ENCODE measurements around the gene OXSR1.
"Not testable (repeated sequence)": the region's sequence is repeated elsewhere in the genome, so short reads cannot be mapped to it uniquely, and the experiment has no call there.

OXSR1 gene

DNA sequence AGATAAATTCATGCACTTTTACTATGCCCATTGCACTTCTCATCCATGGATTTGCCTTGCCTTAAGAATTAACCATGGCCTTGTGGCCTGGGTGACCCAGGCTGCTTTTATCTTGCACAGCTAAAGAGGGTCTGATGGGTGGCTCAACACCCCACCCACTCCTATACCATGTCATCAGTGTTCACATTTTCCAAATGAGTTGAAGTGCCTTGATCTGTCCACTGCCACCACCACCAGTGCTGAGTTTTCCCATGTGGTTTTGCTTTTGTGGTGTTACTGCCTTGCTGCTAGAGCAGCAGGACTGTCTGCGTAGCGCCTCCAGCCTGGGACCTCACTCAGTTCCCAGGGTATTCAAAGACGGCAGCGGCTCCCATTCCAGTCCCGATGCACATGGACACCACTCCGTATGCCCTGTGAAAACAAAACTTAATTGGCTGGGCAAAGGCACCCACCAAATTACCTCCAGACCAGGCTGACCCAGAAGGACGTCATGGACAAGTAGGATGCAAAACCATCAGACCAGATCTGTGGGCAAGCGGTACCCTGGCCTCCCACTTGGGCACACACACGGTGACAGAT, 42.5 kb upstream of the OXSR1 start:
- no peak for FAIRE-seq
- no peak for DNase-seq (ENCODE audit: insufficient read length, low spot score)
- no peak for TF ChIP-seq POLR2A (IDR thresholded peaks at IDR 0.05; ENCODE audit: low read depth, low read length)

DNA sequence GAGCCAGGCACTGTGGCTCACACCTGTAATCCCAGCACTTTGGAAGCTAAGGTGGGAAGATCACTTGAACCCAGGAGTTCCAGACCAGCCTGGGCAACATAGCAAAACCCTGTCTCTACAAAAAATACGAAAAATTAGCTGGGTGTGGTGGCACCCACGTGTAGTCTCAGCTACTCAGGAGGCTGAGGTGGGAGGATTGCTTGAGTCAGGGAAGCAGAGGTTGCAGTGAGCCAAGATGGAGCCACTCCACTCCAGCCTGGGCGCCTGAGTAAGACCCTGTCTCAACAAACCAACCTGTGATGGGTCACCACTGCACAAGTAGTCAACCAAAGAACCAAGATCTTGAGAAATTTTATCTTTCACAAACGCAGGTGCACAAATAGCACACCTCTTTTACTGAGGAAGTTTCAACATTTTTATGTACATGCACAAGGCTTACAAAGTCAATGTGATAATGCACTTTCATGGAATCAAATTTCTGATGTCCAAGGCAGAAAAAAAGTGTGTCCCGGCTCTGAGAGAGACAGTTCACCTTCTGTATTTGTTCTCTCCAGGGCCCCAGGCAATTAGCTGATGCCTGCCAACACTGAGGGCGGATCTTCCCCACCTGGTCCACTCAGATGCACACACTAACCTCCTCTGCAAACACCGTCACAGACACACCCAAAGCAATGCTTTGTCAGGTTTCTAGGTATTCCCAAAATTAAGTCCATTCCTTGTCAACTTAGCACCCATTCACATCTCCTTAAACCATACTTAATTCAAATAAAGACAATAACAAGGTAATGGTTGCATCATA, 40.8 kb upstream of the OXSR1 start:
- TF ChIP-seq POLR2A (IDR thresholded peaks at IDR 0.05; ENCODE audit: low read depth, low read length): no peak
- no peak for DNase-seq (ENCODE audit: insufficient read length, low spot score)
- no peak for FAIRE-seq

DNA sequence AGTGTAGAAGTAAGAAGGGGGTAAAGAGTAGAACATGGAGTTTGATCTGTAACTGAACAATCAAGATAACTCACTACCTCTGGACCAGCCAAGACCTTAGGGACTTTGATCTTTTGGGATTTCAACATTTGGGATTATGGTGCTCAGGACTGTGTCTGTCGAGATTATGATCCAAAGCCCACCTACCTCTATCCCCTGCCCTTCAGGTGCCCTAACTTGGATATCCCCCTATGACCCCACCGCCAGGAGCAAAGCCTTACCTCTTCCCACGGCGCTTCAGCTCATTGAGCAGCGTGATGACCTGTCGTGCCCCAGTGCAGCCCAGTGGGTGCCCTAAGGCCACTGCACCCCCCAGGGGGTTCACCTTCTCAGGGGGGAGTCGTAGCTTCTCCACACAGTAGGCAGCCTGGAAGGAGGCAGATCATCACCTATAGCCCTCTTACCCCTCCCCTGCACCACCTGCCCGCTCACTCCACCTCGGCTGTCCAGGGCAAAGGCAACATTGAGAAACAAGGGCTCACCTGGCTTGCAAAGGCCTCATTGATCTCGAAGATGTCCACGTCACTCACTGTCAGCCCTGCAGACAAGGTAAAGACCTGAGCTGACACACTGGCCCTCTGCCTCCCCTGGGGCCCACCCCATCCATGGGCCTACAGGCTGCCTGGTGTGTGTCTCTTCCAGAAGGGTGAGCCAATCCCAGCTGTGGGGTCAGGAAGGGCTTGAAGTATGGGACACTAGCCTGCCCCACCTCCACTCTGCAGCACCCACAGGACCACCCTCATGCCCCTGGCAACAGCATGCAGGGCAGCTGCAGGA, 39.8 kb upstream of the OXSR1 start:
- TF ChIP-seq POLR2A (IDR thresholded peaks at IDR 0.05; ENCODE audit: low read depth, low read length): no peak
- no peak for FAIRE-seq
- DNase-seq (ENCODE audit: insufficient read length, low spot score): no peak

DNA sequence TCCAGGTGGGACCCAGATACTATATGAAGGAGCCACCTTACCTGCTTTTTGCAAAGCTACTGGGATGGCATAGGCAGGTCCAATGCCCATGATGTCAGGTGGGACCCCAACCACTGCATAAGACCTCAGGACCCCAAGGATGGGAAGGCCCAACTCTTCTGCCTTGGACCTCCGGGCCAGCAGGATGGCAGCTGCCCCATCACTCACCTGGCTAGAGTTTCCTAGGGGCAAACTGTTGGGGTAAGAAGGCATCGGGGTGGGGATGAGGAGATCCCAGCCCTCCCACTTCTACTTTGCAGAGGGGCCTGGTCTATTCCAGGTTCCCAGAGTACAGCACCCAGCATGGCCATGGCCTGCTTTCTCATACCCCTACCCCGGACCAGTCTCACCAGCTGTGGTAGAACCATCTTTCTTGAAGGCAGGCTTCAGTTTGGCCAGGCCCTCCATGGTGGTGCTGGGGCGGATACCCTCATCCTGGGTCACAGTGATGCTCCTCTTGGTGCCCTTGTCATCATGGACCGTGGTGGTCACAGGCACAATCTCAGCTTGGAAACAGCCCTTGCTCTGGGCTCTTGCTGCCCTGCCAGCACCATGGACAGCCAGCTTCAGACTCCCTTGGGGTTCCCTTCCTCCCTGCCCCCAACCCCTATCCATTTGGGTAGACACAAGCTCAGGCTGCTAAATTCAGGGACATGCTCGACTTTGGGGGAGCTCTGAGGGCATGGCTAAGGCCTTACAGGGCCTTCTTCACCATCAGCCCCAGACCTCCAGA, 39.0 kb upstream of the OXSR1 start:
- no peak for TF ChIP-seq POLR2A (IDR thresholded peaks at IDR 0.05; ENCODE audit: low read depth, low read length)
- FAIRE-seq (no peak), DNase-seq (ENCODE audit: insufficient read length, low spot score) (no peak)

DNA sequence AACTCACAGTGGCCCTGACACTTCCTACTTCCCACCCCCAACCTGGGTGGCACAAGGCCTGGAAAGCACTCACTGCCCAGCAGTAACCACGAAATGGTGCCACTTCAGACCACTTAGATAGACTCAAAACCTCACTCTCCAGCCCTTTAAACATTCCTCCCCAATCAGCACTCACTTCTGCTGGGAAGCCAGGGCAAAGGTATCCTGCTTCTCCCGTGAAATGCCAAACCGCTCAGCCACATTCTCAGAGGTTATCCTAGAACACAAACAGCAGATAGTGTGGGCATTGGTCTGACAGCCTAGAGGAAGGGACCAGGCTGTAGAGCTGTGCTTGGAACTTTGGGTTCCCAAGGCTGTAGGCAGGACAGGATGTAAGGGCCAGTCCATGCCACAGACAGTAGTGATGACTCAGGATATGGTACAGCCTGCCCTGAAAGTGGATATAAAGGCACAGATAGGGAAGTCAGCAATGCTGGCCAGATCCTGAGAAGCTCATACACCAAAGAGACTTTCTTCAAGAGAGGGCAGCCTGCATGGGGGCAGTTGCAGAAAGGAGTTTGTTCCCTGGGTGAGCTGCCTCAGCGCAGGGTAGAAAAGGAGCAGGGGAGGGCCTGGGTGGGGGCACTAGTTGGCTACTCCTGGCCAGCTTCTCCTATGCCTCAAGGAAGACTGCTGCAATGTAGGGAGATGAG, 37.6 kb upstream of the OXSR1 start:
- no peak for FAIRE-seq
- no peak for DNase-seq (ENCODE audit: insufficient read length, low spot score)
- no peak for TF ChIP-seq POLR2A (IDR thresholded peaks at IDR 0.05; ENCODE audit: low read depth, low read length)

DNA sequence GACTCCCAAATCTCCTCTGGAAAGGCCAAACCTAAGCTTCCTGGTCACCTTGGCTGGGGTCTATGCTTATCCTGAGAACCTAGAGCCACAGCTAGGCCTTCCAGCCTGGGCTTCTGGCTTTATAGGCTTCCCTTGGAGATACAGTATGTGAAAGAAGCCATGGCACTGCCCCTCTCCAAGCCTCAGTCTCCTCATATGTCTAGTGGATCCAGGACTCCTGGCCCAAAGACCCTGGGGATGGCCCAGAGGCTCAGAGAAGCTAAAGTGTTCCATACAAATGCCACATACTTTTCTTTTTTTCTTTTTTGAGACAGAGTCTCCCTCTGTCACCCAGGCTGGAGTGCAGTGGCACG, 37.1 kb upstream of the OXSR1 start:
- no peak for TF ChIP-seq POLR2A (IDR thresholded peaks at IDR 0.05; ENCODE audit: low read depth, low read length)

DNA sequence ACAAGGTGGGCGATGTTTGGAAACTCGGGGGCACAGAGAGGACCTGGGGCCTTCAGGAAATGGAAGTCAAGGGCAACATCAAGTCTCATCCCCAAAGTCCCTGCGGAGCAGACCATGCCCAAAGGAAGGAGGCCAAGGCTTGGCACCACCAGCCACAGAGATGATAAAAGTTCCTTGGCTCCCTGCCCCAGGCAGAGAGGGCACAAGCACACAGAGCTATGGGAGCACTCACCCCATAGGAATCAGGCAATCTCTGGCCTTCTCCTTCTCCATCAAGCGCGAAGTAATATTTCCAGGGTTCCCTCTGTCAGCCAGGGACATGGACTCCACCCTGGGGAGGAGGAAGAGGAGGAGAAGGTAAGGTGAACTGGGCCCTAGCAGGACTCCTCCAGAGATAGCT, 36.3 kb upstream of the OXSR1 start:
- FAIRE-seq: no peak
- TF ChIP-seq POLR2A (IDR thresholded peaks at IDR 0.05; ENCODE audit: low read depth, low read length): no peak
- DNase-seq (ENCODE audit: insufficient read length, low spot score): no peak

More for the DNA sequence above, 37.1 kb upstream of the OXSR1 start:
- FAIRE-seq (no peak), DNase-seq (ENCODE audit: insufficient read length, low spot score) (no peak)

DNA sequence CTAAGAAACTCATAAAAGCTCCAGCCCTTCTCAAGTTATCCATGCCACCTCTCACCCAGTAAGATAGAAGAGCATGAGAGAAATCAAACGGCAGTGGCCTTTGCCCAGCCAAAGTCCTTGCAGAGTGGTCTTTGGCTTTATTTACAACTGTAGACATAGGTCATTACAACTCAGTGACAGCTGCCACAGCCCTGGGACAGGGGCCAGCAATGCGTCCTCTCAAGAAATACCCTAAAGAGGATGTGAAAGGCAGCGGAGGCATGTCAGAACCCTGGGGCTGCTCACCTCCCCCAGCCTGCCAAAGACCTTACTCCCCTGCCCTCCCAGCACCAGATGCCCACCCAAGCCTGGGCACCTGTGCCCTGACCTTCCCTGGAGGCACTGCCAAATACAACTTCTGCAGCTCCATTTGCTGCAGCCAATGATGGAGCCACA, 34.7 kb upstream of the OXSR1 start:
- DNase-seq (ENCODE audit: insufficient read length, low spot score) (no peak), FAIRE-seq (no peak)
- no peak for TF ChIP-seq POLR2A (IDR thresholded peaks at IDR 0.05; ENCODE audit: low read depth, low read length)

DNA sequence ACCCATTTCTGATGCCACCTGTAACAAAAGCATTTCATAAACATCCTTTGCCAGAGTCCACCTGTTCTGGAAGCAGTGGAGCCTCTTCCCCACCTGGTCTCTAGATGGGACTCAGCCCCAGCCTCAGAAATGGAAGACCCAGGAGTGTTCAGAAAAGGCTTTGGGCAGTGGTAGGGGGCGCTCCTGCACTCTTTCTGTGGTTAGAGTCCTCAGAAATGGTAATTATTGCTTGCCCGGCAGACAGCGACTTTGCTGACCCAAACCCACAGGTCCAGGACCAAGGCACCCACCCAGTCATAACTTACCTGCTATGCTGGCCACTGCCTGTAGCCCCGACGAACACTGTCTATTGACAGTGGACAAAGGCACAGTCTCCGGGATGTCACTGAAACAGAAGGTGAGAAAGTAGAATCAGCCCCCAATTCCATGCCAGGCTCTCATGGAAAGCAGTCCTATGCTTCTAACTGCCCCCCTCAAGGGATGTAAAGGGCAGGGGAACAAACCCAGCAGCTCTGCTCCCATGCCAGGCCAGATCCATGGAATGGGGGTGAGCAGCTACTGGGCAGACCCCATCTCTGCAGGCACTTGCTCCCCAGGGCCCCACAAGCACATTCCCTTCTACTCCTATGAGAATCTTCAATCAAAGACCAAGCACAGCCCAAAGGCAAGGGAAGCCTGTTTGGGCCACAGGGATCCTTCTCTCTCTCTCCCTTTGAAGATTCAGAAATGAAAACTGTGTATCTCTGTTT, 33.5 kb upstream of the OXSR1 start:
- DNase-seq (ENCODE audit: insufficient read length, low spot score) (no peak), FAIRE-seq (no peak)
- TF ChIP-seq POLR2A (IDR thresholded peaks at IDR 0.05; ENCODE audit: low read depth, low read length): no peak

DNA sequence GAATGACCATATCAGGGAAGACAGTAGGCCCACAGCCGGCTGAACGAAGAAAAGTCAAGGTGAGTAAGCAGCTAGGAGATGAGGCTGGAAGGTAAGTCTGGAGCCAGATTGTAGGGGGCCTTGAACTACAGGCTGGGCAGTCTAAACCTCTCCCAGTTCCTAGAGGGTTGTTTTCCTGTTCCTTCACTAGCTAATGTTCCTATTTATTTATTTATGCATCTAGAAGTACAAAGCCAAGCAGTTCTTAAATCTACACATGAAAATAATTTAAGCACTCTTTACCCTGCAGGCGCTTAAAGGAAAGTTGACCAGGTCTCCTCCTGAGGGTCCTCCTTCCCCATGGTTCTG, 32.2 kb upstream of the OXSR1 start:
- DNase-seq (ENCODE audit: insufficient read length, low spot score) (no peak), FAIRE-seq (no peak)
- no peak for TF ChIP-seq POLR2A (IDR thresholded peaks at IDR 0.05; ENCODE audit: low read depth, low read length)

DNA sequence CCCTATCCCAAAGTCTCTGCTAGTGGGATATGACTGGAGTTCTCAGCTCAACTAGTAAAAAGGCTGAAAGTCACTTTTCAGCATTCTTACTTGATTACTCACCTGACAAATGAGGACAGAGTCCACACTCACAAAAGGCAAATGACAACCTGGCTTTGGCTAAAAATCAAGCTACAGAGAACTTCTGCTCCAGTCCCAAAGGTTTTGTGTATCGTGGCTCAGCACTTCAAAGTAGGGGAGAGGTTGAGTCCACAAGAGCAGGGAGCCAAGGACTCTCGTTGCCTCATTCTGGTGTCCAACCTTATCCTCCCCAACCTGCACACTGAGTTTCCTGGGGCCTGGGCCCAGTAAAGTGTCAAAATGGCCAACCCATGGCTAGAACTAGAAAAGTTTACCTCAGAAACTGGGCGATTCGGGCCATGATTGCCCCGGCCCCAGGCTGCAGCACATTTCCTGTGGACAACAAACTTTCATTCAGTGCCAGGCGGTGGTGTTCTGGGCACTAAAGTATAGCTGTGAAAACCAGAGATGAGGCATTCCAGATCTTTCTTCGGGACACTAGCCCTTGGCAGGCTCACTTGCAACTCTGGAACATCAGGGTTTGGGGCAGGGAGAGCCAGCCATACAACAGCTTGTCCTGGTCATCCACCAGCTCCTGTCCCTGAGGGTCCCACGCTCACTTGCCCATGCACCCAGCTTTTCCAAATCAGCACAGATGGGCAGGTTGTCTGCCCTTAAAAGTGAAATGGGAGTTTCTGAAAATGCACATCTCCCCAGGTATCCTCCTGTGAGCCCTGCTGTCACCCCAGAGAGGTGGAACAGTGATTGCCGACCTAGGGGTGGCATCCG, 31.6 kb upstream of the OXSR1 start:
- TF ChIP-seq POLR2A (IDR thresholded peaks at IDR 0.05; ENCODE audit: low read depth, low read length): no peak
- FAIRE-seq: no peak
- DNase-seq (ENCODE audit: insufficient read length, low spot score): no peak

DNA sequence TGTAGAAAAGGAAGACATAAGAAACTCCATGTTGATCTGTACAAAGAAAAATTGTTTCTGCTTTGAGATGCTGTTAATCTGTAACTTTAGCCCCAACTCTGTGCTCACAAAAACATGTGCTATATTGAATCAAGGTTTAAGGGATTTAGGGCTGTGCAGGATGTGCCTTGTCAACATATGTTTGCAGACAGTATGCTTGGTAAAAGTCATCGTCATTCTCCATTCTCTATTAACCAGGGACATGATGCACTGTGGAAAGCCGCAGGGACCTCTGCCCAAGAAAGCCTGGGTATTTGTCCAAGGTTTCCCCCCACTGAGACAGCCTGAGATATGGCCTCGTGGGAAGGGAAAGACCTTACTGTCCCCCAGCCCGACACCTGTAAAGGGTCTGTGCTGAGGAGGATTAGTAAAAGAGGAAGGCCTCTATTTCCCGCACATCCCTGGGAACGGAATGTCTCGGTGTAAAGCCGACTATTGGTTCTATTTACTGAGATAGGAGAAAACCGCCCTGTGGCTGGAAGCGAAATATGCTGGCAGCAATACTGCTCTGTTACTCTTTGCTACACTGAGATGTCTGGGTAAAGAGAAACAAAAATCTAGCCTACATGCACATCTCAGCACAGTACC, 30.7 kb upstream of the OXSR1 start:
- FAIRE-seq; DNase-seq (ENCODE audit: insufficient read length, low spot score): not testable (repeated sequence)

DNA sequence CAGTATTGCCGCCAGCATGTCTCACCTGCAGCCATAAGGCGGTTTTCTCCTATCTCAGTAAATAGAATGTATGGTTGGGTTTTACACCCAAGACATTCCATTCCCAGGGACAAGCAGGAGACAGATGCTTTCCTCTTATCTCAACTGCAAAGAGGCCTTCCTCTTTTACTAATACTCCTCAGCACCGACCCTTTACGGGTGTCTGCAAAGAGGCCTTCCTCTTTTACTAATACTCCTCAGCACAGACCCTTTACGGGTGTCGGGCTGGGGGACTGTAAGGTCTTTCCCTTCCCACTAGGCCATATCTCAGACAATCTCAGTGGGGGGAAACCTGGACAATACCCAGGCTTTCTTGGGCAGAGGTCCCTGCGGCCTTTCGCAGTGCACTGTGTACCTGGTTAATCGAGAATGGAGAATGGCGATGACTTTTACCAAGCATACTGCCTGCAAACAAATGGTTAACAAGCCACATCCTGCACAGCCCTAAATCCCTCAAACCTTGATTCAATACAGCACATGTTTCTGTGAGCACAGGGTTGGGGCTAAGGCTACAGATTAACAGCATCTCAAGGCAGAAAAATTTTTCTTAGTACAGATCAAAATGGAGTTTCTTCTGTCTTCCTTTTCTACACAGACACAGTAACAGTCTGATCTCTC, 29.6 kb upstream of the OXSR1 start:
- not testable (repeated sequence) for FAIRE-seq

More for the DNA sequence above, 29.6 kb upstream of the OXSR1 start:
- not testable (repeated sequence) for DNase-seq (ENCODE audit: insufficient read length, low spot score)

Measured in H54 (cell line).